Measurements from ENCODE around the gene PPP1R36. TPM values are rescaled to one million over a fixed set of nuclear protein-coding genes. Genes with fewer than 3 reads are reported as not detected.

The PPP1R36 gene
- total and polyA plus RNA-seq, 2 of the 13 experiments (the other 11 are each of a cell fraction or from before 2014, with no cell fraction given), result 0.11 to 0.17 TPM

DNA sequence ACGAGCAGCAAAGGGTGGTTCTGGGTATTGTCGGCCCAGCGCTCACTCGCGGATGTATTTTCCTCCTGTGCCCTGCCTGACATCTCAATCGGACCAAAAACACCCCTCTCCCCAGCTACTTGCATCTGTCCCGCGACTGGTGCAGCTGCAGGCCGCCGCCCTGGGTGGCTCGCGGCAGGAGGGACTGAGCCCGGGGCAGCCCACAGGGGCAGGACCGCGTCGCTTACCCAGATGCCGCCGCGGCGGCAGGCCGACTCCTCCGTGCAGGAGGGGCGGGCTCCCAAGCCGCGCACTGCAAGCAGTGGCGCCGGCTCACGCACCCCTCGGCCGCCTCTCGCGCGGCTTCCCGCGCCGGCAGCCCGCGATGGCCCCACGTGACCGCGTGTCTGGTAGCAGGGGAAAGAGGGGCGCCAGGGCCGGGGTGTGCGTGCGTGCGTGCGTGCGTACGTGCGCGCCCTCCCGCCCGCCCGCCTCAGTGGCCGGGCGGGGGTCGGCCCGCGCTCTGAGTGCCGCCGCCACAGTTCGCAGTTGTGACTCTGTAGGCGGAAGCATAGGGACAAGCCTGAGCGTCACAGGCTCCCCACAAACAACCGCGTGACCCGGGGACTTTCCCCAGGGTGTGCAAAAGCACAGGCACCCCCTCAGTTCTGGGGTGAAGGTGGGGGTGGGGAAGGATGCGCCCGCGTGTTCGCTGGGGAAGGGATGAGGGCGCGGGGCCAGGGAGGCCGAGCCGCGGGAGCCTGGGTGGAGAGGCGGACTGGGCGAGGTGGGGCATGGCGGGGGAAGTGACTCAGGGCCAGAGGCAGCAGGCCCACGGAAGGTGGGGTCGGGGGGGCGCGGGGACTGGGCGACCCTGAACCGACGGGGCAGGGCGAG is 46.1 kb upstream of the PPP1R36 start, which contains the start of gene ZBTB25 (continued):
- TF ChIP-seq CHD2 (IDR thresholded peaks at IDR 0.05; ENCODE audit: low read depth, low read length) (peak; percentile 95), LCORL (IDR thresholded peaks at IDR 0.05) (no peak), LCORL (CRISPR knock-in tag; IDR thresholded peaks at IDR 0.05) (peak; percentile 14; the same call in 1 of the 2 replicates), REXO4 (CRISPR knock-in tag; IDR thresholded peaks at IDR 0.05; ENCODE audit: borderline replicate concordance) (peak; percentile 58; the same call in 1 of the 2 replicates), RAD21 (CRISPR knock-in tag; IDR thresholded peaks at IDR 0.05) (peak; percentile 14; the same call in 1 of the 2 replicates), BRCA1 (CRISPR knock-in tag; IDR thresholded peaks at IDR 0.05) (peak; percentile 21; the same call in 1 of the 2 replicates), U2AF2 (IDR thresholded peaks at IDR 0.05; ENCODE audit: low read depth, low read length) (no peak), PRMT3 (CRISPR knock-in tag; IDR thresholded peaks at IDR 0.05; ENCODE audit: borderline replicate concordance, low read depth) (peak; percentile 85; the same call in 1 of the 2 replicates), ZMYM2 (CRISPR knock-in tag; IDR thresholded peaks at IDR 0.05) (no peak), ZNF501 (CRISPR knock-in tag; IDR thresholded peaks at IDR 0.05) (peak; percentile 24; the same call in 1 of the 2 replicates), SALL2 (CRISPR knock-in tag; IDR thresholded peaks at IDR 0.05) (peak; percentile 78), DPF2 (CRISPR knock-in tag; IDR thresholded peaks at IDR 0.05; ENCODE audit: borderline replicate concordance, low read depth) (0 out of 2 replicates have a peak, but pooled peaks have one; percentile 31), ZNF746 (CRISPR knock-in tag; IDR thresholded peaks at IDR 0.05) (peak; percentile 40), MEIS1 (CRISPR knock-in tag; IDR thresholded peaks at IDR 0.05; ENCODE audit: borderline replicate concordance) (no peak), HNF4A (CRISPR knock-in tag; IDR thresholded peaks at IDR 0.05) (0 out of 2 replicates have a peak, but pooled peaks have one; percentile 2), MED13 (CRISPR knock-in tag; IDR thresholded peaks at IDR 0.05) (peak; percentile 23; the same call in 1 of the 2 replicates), ZNF121 (CRISPR knock-in tag; IDR thresholded peaks at IDR 0.05) (0 out of 2 replicates have a peak, but pooled peaks have one; percentile 18), ZNF839 (CRISPR knock-in tag; IDR thresholded peaks at IDR 0.05; ENCODE audit: borderline replicate concordance) (no peak), ZC3H13 (CRISPR knock-in tag; IDR thresholded peaks at IDR 0.05) (peak; percentile 6; the same call in 1 of the 2 replicates), KDM5B (CRISPR knock-in tag; IDR thresholded peaks at IDR 0.05; ENCODE audit: borderline replicate concordance) (no peak; the same call in 1 of the 2 replicates), SNAPC2 (CRISPR knock-in tag; IDR thresholded peaks at IDR 0.05) (no peak)
- TF ChIP-seq, protein P1, sequence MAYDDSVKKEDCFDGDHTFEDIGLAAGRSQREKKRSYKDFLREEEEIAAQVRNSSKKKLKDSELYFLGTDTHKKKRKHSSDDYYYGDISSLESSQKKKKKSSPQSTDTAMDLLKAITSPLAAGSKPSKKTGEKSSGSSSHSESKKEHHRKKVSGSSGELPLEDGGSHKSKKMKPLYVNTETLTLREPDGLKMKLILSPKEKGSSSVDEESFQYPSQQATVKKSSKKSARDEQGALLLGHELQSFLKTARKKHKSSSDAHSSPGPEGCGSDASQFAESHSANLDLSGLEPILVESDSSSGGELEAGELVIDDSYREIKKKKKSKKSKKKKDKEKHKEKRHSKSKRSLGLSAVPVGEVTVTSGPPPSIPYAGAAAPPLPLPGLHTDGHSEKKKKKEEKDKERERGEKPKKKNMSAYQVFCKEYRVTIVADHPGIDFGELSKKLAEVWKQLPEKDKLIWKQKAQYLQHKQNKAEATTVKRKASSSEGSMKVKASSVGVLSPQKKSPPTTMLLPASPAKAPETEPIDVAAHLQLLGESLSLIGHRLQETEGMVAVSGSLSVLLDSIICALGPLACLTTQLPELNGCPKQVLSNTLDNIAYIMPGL (CRISPR knock-in tag; IDR thresholded peaks at IDR 0.05; ENCODE audit: borderline replicate concordance in 1 of 2, low read depth in 1 of 2), result peak; percentile 61 to 66
- TF ChIP-seq, protein P2, sequence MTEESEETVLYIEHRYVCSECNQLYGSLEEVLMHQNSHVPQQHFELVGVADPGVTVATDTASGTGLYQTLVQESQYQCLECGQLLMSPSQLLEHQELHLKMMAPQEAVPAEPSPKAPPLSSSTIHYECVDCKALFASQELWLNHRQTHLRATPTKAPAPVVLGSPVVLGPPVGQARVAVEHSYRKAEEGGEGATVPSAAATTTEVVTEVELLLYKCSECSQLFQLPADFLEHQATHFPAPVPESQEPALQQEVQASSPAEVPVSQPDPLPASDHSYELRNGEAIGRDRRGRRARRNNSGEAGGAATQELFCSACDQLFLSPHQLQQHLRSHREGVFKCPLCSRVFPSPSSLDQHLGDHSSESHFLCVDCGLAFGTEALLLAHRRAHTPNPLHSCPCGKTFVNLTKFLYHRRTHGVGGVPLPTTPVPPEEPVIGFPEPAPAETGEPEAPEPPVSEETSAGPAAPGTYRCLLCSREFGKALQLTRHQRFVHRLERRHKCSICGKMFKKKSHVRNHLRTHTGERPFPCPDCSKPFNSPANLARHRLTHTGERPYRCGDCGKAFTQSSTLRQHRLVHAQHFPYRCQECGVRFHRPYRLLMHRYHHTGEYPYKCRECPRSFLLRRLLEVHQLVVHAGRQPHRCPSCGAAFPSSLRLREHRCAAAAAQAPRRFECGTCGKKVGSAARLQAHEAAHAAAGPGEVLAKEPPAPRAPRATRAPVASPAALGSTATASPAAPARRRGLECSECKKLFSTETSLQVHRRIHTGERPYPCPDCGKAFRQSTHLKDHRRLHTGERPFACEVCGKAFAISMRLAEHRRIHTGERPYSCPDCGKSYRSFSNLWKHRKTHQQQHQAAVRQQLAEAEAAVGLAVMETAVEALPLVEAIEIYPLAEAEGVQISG (CRISPR knock-in tag; IDR thresholded peaks at IDR 0.05), result peak; percentile 75; the same call in 1 of the 2 replicates

Data from HepG2 (cell line).